Astrocyte (in vitro differentiated cells and primary cell): ENCODE data around the gene UBL4B. TPM values are rescaled to one million over a fixed set of nuclear protein-coding genes. Genes with fewer than 3 reads are reported as not detected.

ENCODE experiments used
- DNase-seq: peaks from one replicate; pipeline ENCODE4 v3.0.0-alpha.2; 2010; ENCODE audit warnings: low read depth
- FAIRE-seq: peaks from 2 replicates; lab custom pipeline; 2011; peaks lifted over from hg19 to GRCh38; lab: Jason Lieb, UNC
- H2AFZ ChIP-seq: 2 replicates; pipeline ENCODE4 v1.6.0; 2012; ENCODE audit warnings: low read depth, low read length, inconsistent platforms
- H3K27ac ChIP-seq: 2 replicates; pipeline ENCODE4 v1.5.1; 2011; ENCODE audit warnings: low read depth, low read length, inconsistent platforms
- H3K27me3 ChIP-seq: 2 replicates; pipeline ENCODE4 v1.6.0; 2011; ENCODE audit warnings: low read length, inconsistent platforms; ENCODE audit not compliant: insufficient read depth
- H3K36me3 ChIP-seq: 2 replicates; pipeline ENCODE4 v1.5.1; 2011; ENCODE audit warnings: low read length, inconsistent platforms; ENCODE audit not compliant: insufficient read depth
- H3K4me1 ChIP-seq: 2 replicates; pipeline ENCODE4 v1.5.1; 2011; ENCODE audit warnings: low read length, inconsistent platforms; ENCODE audit not compliant: insufficient read depth
- H3K4me2 ChIP-seq: 2 replicates; pipeline ENCODE4 v1.6.0; 2012; ENCODE audit warnings: low read length, inconsistent platforms
- H3K4me3 ChIP-seq: 2 replicates; pipeline ENCODE4 v1.5.1; 2011; ENCODE audit warnings: low read depth, mild to moderate bottlenecking, low read length, inconsistent platforms; ENCODE audit not compliant: insufficient read depth
- H3K79me2 ChIP-seq: 2 replicates; pipeline ENCODE4 v1.6.0; 2012; ENCODE audit warnings: mild to moderate bottlenecking, low read length, inconsistent platforms; ENCODE audit not compliant: insufficient read depth
- H3K9ac ChIP-seq: 2 replicates; pipeline ENCODE4 v1.6.0; 2012; ENCODE audit warnings: mild to moderate bottlenecking, low read length, inconsistent platforms
- H3K9me3 ChIP-seq: 2 replicates; pipeline ENCODE4 v1.5.1; 2012; ENCODE audit warnings: low read depth, mild to moderate bottlenecking, low read length, inconsistent platforms; ENCODE audit not compliant: insufficient read depth
- H4K20me1 ChIP-seq: 2 replicates; pipeline ENCODE4 v1.6.0; 2012; ENCODE audit warnings: low read length, inconsistent platforms; ENCODE audit not compliant: insufficient read depth
- H3K27ac Mint-ChIP-seq: one replicate; pipeline ENCODE4 v1.8.0; 2021; ENCODE audit warnings: mild to moderate bottlenecking, mixed read lengths; ENCODE audit not compliant: unreplicated experiment
- H3K27me3 Mint-ChIP-seq: one replicate; pipeline ENCODE4 v1.8.0; 2021; ENCODE audit warnings: low read depth, mixed read lengths; ENCODE audit not compliant: unreplicated experiment
- H3K36me3 Mint-ChIP-seq: one replicate; pipeline ENCODE4 v1.8.0; 2021; ENCODE audit warnings: low read depth, mixed read lengths; ENCODE audit not compliant: unreplicated experiment
- H3K4me1 Mint-ChIP-seq: one replicate; pipeline ENCODE4 v1.8.0; 2021; ENCODE audit warnings: low read depth, mixed read lengths; ENCODE audit not compliant: unreplicated experiment
- H3K4me3 Mint-ChIP-seq: one replicate; pipeline ENCODE4 v1.8.0; 2021; ENCODE audit warnings: mild to moderate bottlenecking, moderate library complexity, mixed read lengths; ENCODE audit not compliant: unreplicated experiment
- H3K9me3 Mint-ChIP-seq: one replicate; pipeline ENCODE4 v1.8.0; 2021; ENCODE audit warnings: mild to moderate bottlenecking, mixed read lengths; ENCODE audit not compliant: unreplicated experiment
- EZH2 ChIP-seq: IDR thresholded peaks from 2 replicates; pipeline ENCODE4 v1.6.1; 2012; ENCODE audit warnings: mild to moderate bottlenecking, low read length, inconsistent platforms; ENCODE audit not compliant: insufficient read depth
- total RNA-seq: library from RNA; stranded (reverse); gene quantifications from 2 replicates; pipeline ENCODE4 v1.2.1, GENCODE V29; 2021
- TF ChIP-seq, protein P1 (sequence below): IDR thresholded peaks from 2 replicates; pipeline ENCODE4 v1.5.1; 2011; ENCODE audit warnings: low read depth, mild to moderate bottlenecking, inconsistent platforms, low read length, moderate library complexity; ENCODE audit not compliant: insufficient read depth

The UBL4B gene
- total RNA-seq, 1 donor from 2014 or later, result not detected

DNA sequence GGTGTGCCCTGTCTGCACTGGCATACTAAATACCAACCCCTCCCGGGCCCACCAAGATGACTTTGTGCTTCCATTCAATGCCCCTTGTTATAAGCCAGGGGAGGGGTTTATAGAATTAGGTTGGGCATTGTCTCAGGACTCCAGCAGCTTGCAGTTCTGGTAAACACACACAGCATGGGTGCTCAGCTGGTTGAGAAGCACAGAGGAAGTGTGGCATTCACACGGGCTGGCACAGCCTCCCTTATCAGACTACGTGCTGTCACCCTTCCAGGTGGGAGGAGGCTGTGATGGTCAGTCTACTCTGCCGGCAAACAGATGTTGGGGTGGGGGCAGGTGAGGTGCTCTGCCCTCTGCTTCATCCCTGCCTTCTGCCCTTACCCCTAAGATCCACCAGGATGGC, 23.0 kb downstream of the UBL4B start:
- Histone ChIP-seq H3K4me3 (no peak overlapping the region), H3K79me2 (no peaks in the 10 kb centered on the region), H3K27ac (no peak overlapping the region), H3K9me3 (no peaks in the 10 kb centered on the region), H4K20me1 (no peaks in the 10 kb centered on the region), H3K36me3 (no peaks in the 10 kb centered on the region), H3K27me3 (peaks cover 48% of the 10 kb centered on the region), H3K4me1 (no peaks in the 10 kb centered on the region), H3K4me2 (no peak overlapping the region), H3K9ac (no peak overlapping the region), H2AFZ (no peak overlapping the region)
- TF ChIP-seq, protein P1, sequence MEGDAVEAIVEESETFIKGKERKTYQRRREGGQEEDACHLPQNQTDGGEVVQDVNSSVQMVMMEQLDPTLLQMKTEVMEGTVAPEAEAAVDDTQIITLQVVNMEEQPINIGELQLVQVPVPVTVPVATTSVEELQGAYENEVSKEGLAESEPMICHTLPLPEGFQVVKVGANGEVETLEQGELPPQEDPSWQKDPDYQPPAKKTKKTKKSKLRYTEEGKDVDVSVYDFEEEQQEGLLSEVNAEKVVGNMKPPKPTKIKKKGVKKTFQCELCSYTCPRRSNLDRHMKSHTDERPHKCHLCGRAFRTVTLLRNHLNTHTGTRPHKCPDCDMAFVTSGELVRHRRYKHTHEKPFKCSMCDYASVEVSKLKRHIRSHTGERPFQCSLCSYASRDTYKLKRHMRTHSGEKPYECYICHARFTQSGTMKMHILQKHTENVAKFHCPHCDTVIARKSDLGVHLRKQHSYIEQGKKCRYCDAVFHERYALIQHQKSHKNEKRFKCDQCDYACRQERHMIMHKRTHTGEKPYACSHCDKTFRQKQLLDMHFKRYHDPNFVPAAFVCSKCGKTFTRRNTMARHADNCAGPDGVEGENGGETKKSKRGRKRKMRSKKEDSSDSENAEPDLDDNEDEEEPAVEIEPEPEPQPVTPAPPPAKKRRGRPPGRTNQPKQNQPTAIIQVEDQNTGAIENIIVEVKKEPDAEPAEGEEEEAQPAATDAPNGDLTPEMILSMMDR, result no peak
- TF ChIP-seq EZH2, result no peak
- no peak for DNase-seq
- no peaks in the 10 kb centered on the region for H3K36me3 Mint-ChIP-seq
- no peak overlapping the region for H3K27ac Mint-ChIP-seq
- no peak overlapping the region for H3K4me3 Mint-ChIP-seq
- peaks cover 5% of the 10 kb centered on the region for H3K4me1 Mint-ChIP-seq
- no peaks in the 10 kb centered on the region for H3K9me3 Mint-ChIP-seq
- peaks cover 43% of the 10 kb centered on the region for H3K27me3 Mint-ChIP-seq
- no peak for FAIRE-seq

DNA sequence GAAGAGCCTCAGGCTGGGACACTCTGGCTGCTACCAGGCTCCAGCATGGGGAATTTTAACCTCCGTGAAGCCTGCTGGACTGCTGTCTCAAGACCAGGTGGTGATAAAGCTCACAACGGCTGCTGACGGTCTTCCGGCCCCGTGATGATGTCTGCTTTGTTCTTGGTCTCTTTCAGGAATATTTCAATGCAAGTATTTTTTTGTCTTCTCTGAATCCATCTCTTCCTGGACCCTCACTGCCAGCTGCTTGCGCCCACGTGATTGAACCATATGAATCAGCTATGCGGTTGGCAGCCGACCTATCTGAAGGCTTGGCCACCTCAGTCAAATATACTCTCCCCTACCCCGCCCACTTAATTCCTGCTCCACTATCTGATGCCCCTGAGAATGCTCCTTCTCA, 23.4 kb downstream of the UBL4B start:
- Histone ChIP-seq H3K27me3 (peaks cover 47% of the 10 kb centered on the region), H3K9ac (no peak overlapping the region), H3K9me3 (no peaks in the 10 kb centered on the region), H3K4me1 (no peaks in the 10 kb centered on the region), H2AFZ (no peak overlapping the region), H3K4me2 (no peak overlapping the region), H4K20me1 (no peaks in the 10 kb centered on the region), H3K4me3 (no peak overlapping the region), H3K27ac (no peak overlapping the region), H3K36me3 (no peaks in the 10 kb centered on the region), H3K79me2 (no peaks in the 10 kb centered on the region)
- no peaks in the 10 kb centered on the region for H3K36me3 Mint-ChIP-seq
- no peak overlapping the region for H3K4me3 Mint-ChIP-seq
- no peak overlapping the region for H3K27ac Mint-ChIP-seq
- H3K9me3 Mint-ChIP-seq, result no peaks in the 10 kb centered on the region
- H3K4me1 Mint-ChIP-seq, result peaks cover 5% of the 10 kb centered on the region
- DNase-seq (no peak), FAIRE-seq (no peak)
- peaks cover 41% of the 10 kb centered on the region for H3K27me3 Mint-ChIP-seq
- TF ChIP-seq, protein P1, result no peak
- TF ChIP-seq EZH2, result no peak

DNA sequence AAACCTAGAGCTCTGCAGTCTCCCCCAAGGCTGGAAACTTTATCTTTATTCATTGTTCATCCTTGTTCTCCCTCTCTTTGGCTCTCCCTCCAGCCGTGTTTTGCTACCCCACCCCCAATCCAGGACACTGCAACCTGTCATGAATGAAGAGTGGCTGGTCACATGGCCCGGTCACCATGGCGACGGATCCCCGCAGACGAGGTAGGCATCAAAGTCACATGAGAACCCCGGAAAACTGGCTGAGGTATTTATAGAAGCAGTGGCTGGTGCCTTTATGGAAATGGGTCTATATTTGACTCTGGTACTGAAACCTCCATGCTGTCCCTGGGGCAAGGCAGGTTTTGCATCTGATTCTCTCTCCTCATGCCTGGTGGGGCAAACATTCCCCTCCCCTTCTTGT, 24.7 kb downstream of the UBL4B start:
- H3K4me2 ChIP-seq, result no peak overlapping the region
- Mint-ChIP-seq H3K4me3 (no peak overlapping the region), H3K36me3 (no peaks in the 10 kb centered on the region), H3K27ac (no peak overlapping the region), H3K9me3 (no peaks in the 10 kb centered on the region), H3K27me3 (peaks cover 31% of the 10 kb centered on the region), H3K4me1 (peaks cover 5% of the 10 kb centered on the region)
- H3K4me1 ChIP-seq, result no peaks in the 10 kb centered on the region
- peaks cover 42% of the 10 kb centered on the region for H3K27me3 ChIP-seq
- no peaks in the 10 kb centered on the region for H3K79me2 ChIP-seq
- no peaks in the 10 kb centered on the region for H3K9me3 ChIP-seq
- DNase-seq, result no peak
- H3K4me3 ChIP-seq, result no peak overlapping the region
- H4K20me1 ChIP-seq, result no peaks in the 10 kb centered on the region
- H3K27ac ChIP-seq, result no peak overlapping the region
- no peaks in the 10 kb centered on the region for H3K36me3 ChIP-seq
- no peak overlapping the region for H3K9ac ChIP-seq
- no peak for FAIRE-seq
- H2AFZ ChIP-seq, result no peak overlapping the region
- TF ChIP-seq, protein P1, result no peak
- no peak for TF ChIP-seq EZH2
